Liver (tissue), 3 donors: ENCODE measurements around the gene FKBP14.

Source experiments
- ATF3 ChIP-seq: IDR thresholded peaks from 2 replicates; pipeline ENCODE4 v1.6.1; 2016; ENCODE audit warnings: antibody characterized with exemption
- CTCF ChIP-seq: fragments of 150-350 bp; IDR thresholded peaks from 2 replicates; pipeline ENCODE4 v1.5.1; 2017; ENCODE audit warnings: improper control_type of control experiment, low read depth, low read length; ENCODE audit not compliant: missing input control
- EGR1 ChIP-seq, 2 donors: IDR thresholded peaks; 2 replicates each; pipeline ENCODE4 v1.6.1; 2016 to 2018; ENCODE audit warnings: antibody characterized with exemption in 2 of 2, low read depth in 2 of 2
- GABPA ChIP-seq, 2 donors: IDR thresholded peaks in 1 of 2; conservative IDR thresholded peaks in 1 of 2; 2 replicates each; pipeline ENCODE4 v1.6.1; 2016; ENCODE audit warnings: antibody characterized with exemption in 2 of 2, mild to moderate bottlenecking in 1 of 2, moderate library complexity in 1 of 2
- JUND ChIP-seq, 2 donors: IDR thresholded peaks; 2 replicates each; pipeline ENCODE4 v1.6.1; 2016; ENCODE audit warnings: antibody characterized with exemption in 2 of 2
- MAX ChIP-seq: IDR thresholded peaks from 2 replicates; pipeline ENCODE4 v1.6.1; 2016; ENCODE audit warnings: antibody characterized with exemption
- RAD21 ChIP-seq, 2 donors: IDR thresholded peaks; 2 replicates each; pipeline ENCODE4 v1.6.1; 2016; ENCODE audit warnings: antibody characterized with exemption in 2 of 2, mild to moderate bottlenecking in 2 of 2
- REST ChIP-seq: IDR thresholded peaks from 2 replicates; pipeline ENCODE4 v1.6.1; 2016; ENCODE audit warnings: antibody characterized with exemption, mild to moderate bottlenecking
- YY1 ChIP-seq: IDR thresholded peaks from 2 replicates; pipeline ENCODE4 v1.6.1; 2016; ENCODE audit warnings: antibody characterized with exemption, mild to moderate bottlenecking
- donor health status: healthy.
- donor health status: healthy.

GRCh38 chr7:30019960-30020359 is 6.5 kb downstream of the FKBP14 start:
- no peak for TF ChIP-seq JUND (IDR thresholded peaks at IDR 0.05)
- no peak for TF ChIP-seq CTCF
- no peak for TF ChIP-seq ATF3
- TF ChIP-seq GABPA (IDR thresholded peaks at IDR 0.05 in 1 of 2, conservative IDR thresholded peaks at IDR 0.05 in 1 of 2), result no peak
- no peak for TF ChIP-seq EGR1 (IDR thresholded peaks at IDR 0.05; ENCODE audit: low read depth in 2 of 2)
- TF ChIP-seq RAD21 (IDR thresholded peaks at IDR 0.05), result no peak
- TF ChIP-seq MAX, result no peak
- no peak for TF ChIP-seq YY1
- no peak for TF ChIP-seq REST
